Brain microvascular endothelial cell (primary cell): Measurements from ENCODE around the gene WFIKKN2.
A peak's percentile ranks its signal among the peaks of the same experiment; 100 is the strongest.

Experiments used
- DNase-seq: peaks from one replicate; pipeline ENCODE4 v3.0.0-alpha.2; 2020
- H3K27ac ChIP-seq: fragments of 250-450 bp; sonication (Bioruptor Pico); 2 replicates; pipeline ENCODE4 v1.5.1; 2020; ENCODE audit warnings: mild to moderate bottlenecking, moderate library complexity
- H3K27me3 ChIP-seq: fragments of 250-450 bp; sonication (Bioruptor Pico); replicated peaks from 2 replicates; pipeline ENCODE4 v1.5.1; 2020; ENCODE audit warnings: mild to moderate bottlenecking
- H3K36me3 ChIP-seq: fragments of 250-450 bp; sonication (Bioruptor Pico); replicated peaks from 2 replicates; pipeline ENCODE4 v1.5.1; 2020; ENCODE audit warnings: mild to moderate bottlenecking
- H3K4me3 ChIP-seq: 2 replicates; pipeline ENCODE4 v1.5.1; 2011; ENCODE audit warnings: low read depth, mild to moderate bottlenecking, control low read depth, low read length, moderate library complexity
- CTCF ChIP-seq: IDR thresholded peaks from 2 replicates; pipeline ENCODE4 v1.5.1; 2011; ENCODE audit warnings: low read depth, mild to moderate bottlenecking, moderate library complexity, low read length, control low read depth, inconsistent platforms; ENCODE audit errors: missing control alignments
- in situ Hi-C: cut with HindIII; loops from 2 replicates; pipeline ENCODE4 v1.10.0; 2017; ENCODE audit warnings: low sequenced_read_pairs, low pct_ligation_motif_present

WFIKKN2 gene

GRCh38 chr17:50839591-50840310 lies 4.4 kb downstream of the WFIKKN2 start:
- no peak for DNase-seq
- no peak for TF ChIP-seq CTCF
- Histone ChIP-seq H3K4me3 (no peak overlapping the region), H3K27me3 (no peaks in the 10 kb centered on the region), H3K36me3 (no peaks in the 10 kb centered on the region), H3K27ac (no peak overlapping the region)
- in situ Hi-C loops = no loop called here

GRCh38 chr17:50840311-50840851 lies 5.0 kb downstream of the WFIKKN2 start:
- no peak for DNase-seq
- Histone ChIP-seq H3K4me3 (no peak overlapping the region), H3K27me3 (no peaks in the 10 kb centered on the region), H3K36me3 (no peaks in the 10 kb centered on the region), H3K27ac (no peak overlapping the region)
- no peak for TF ChIP-seq CTCF
- in situ Hi-C loops = no loop called here

- Histone ChIP-seq H3K27me3 (no peaks in the 10 kb centered on the region), H3K36me3 (no peaks in the 10 kb centered on the region), H3K4me3 (no peak overlapping the region), H3K27ac (no peak overlapping the region)
- TF ChIP-seq CTCF = no peak
- no peak for DNase-seq
- in situ Hi-C loops = no loop called here
Observed at GRCh38 chr17:50841277-50841948, 6.0 kb downstream of the WFIKKN2 start.

- H3K36me3 ChIP-seq = no peaks in the 10 kb centered on the region
- no peak overlapping the region for H3K27ac ChIP-seq
- H3K4me3 ChIP-seq = no peak overlapping the region
- no peaks in the 10 kb centered on the region for H3K27me3 ChIP-seq
- peak; percentile 92 for TF ChIP-seq CTCF
- DNase-seq = peak; percentile 60
- in situ Hi-C loops = no loop called here
Observed at GRCh38 chr17:50841949-50842354, 6.6 kb downstream of the WFIKKN2 start.

- no peak for DNase-seq
- in situ Hi-C loops = no loop called here
- no peak for TF ChIP-seq CTCF
- H3K4me3 ChIP-seq = no peak overlapping the region
- H3K27me3 ChIP-seq = no peaks in the 10 kb centered on the region
- no peak overlapping the region for H3K27ac ChIP-seq
- no peaks in the 10 kb centered on the region for H3K36me3 ChIP-seq
Observed at GRCh38 chr17:50842506-50843149, 7.2 kb downstream of the WFIKKN2 start.
